SK-N-SH (cell line): ENCODE results near the gene DCAF8.

ENCODE experiments used
- EP300 ChIP-seq, 2 experiments: IDR thresholded peaks; 2 replicates each; pipeline versions ENCODE4 v1.4.0 to v1.6.1; 2012; ENCODE audit warnings: borderline replicate concordance in 1 of 2, low read depth in 1 of 2, low read length in 1 of 2
- EZH2phosphoT487 ChIP-seq: fragments of 200-600 bp; sonication (generic); IDR thresholded peaks from 2 replicates; pipeline ENCODE4 v1.6.1; 2017; ENCODE audit warnings: low read depth, mixed run types, mild to moderate bottlenecking, antibody characterized with exemption, moderate library complexity, borderline replicate concordance
- GATA2 ChIP-seq: sonication (generic); formaldehyde crosslinking; IDR thresholded peaks from 2 replicates; pipeline ENCODE4 v1.5.0; 2020; ENCODE audit warnings: mild to moderate bottlenecking, missing genetic modification reagents
- JUND ChIP-seq: IDR thresholded peaks from 2 replicates; pipeline ENCODE4 v1.4.0; 2012
- RXRA ChIP-seq: IDR thresholded peaks from 2 replicates; pipeline ENCODE4 v1.4.0; 2012; ENCODE audit warnings: low read depth, mild to moderate bottlenecking, borderline replicate concordance
- SMC3 ChIP-seq: IDR thresholded peaks from 2 replicates; pipeline ENCODE4 v1.6.1; 2012; ENCODE audit warnings: low read depth, low read length, improper control_type of control experiment
- TAF1 ChIP-seq: IDR thresholded peaks from 2 replicates; pipeline ENCODE4 v1.6.1; 2012; ENCODE audit warnings: low read depth, mild to moderate bottlenecking, low read length, moderate library complexity, borderline replicate concordance
- TF ChIP-seq, protein P1 (sequence below): fragments of 200-600 bp; sonication (generic); IDR thresholded peaks from 2 replicates; pipeline ENCODE4 v1.6.1; 2017; ENCODE audit warnings: antibody characterized with exemption, mild to moderate bottlenecking, moderate library complexity

DNA sequence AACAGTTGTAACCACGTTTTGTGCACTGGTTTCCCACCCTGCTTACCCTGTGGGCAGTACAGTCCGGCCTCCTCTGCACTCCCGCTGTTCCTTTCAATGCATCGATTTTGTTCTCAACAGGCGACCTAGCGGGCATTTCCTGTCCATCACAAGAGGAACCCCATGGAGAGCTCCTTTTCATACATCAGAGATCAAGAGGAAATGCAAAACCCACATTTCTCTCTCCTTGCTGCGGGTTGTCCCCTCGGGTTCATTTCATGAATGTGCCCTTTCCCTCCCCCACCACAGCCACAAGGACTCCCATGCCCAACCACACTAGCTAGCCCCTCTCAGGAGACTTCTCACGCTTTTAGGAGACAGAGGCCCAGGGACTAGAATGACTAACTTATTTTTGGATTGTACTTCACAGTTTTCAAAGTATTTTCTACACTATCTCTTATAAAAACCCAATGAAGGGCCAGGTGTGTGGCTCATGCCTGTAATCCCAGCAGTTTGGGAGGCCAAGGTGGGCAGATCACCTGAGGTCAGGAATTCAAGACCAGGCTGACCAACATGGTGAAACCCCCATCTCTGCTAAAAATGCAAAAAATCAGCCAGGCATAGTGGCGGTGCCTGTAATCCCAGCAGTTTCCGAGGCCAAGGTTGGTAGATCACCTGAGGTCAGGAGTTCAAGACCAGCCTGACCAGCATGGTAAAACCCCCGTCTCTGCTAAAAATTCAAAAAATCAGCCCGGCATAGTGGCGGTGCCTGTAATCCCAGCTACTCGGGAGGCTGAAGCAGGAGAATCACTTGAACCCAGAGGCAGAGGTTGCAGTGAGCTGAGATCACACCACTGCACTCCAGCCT is 92.6 kb downstream of the DCAF8 start:
- TF ChIP-seq EP300 (IDR thresholded peaks at IDR 0.05; ENCODE audit: borderline replicate concordance in 1 of 2, low read depth in 1 of 2, low read length in 1 of 2) (no peak), JUND (no peak), RXRA (no peak), EZH2phosphoT487 (no peak), SMC3 (no peak), TAF1 (no peak), GATA2 (no peak)
- TF ChIP-seq, protein P1, sequence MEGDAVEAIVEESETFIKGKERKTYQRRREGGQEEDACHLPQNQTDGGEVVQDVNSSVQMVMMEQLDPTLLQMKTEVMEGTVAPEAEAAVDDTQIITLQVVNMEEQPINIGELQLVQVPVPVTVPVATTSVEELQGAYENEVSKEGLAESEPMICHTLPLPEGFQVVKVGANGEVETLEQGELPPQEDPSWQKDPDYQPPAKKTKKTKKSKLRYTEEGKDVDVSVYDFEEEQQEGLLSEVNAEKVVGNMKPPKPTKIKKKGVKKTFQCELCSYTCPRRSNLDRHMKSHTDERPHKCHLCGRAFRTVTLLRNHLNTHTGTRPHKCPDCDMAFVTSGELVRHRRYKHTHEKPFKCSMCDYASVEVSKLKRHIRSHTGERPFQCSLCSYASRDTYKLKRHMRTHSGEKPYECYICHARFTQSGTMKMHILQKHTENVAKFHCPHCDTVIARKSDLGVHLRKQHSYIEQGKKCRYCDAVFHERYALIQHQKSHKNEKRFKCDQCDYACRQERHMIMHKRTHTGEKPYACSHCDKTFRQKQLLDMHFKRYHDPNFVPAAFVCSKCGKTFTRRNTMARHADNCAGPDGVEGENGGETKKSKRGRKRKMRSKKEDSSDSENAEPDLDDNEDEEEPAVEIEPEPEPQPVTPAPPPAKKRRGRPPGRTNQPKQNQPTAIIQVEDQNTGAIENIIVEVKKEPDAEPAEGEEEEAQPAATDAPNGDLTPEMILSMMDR: no peak
